Muscle layer of colon (tissue), 2 donors: ENCODE measurements around the gene TECR.
"Not testable (repeated sequence)": the region's sequence is repeated elsewhere in the genome, so short reads cannot be mapped to it uniquely, and the experiment has no call there.

Source experiments
- H3K27ac ChIP-seq: one replicate; pipeline ENCODE4 v1.7.0; 2013; ENCODE audit warnings: low read depth, mild to moderate bottlenecking, low read length, moderate library complexity
- H3K27me3 ChIP-seq, 2 donors: one replicate each; pipeline ENCODE4 v1.7.0; 2013; ENCODE audit warnings: low read length in 2 of 2, mild to moderate bottlenecking in 2 of 2; ENCODE audit not compliant: insufficient read depth in 2 of 2, control insufficient read depth in 1 of 2
- H3K36me3 ChIP-seq: one replicate; pipeline ENCODE4 v1.7.0; 2013; ENCODE audit warnings: mild to moderate bottlenecking, low read length; ENCODE audit not compliant: insufficient read depth
- H3K4me1 ChIP-seq: one replicate; pipeline ENCODE4 v1.7.0; 2013; ENCODE audit warnings: mild to moderate bottlenecking, low read length; ENCODE audit not compliant: insufficient read depth
- H3K4me3 ChIP-seq, 2 donors: one replicate each; pipeline ENCODE4 v1.7.0; 2013; ENCODE audit warnings: low read length in 2 of 2, low read depth in 1 of 2, mild to moderate bottlenecking in 1 of 2, moderate library complexity in 1 of 2
- H3K9ac ChIP-seq: one replicate; pipeline ENCODE4 v1.7.0; 2013; ENCODE audit warnings: low read length
- H3K9me3 ChIP-seq: one replicate; pipeline ENCODE4 v1.7.0; 2013; ENCODE audit warnings: mild to moderate bottlenecking, low read length
- donor health status: abdominal sarcoma.
- donor health status: Adenocarcinoma of cecum.

Gene TECR

GRCh38 chr19:14582894-14583340 is 53.5 kb downstream of the TECR start, which contains the start of gene CLEC17A:
CLEC17A (plus strand) TSS chr19:14583084; CDS start chr19:14583161, 77 bp downstream.
- Histone ChIP-seq H3K9ac (no peak within 1 kb of the TSS), H3K27me3 (no peaks in the 10 kb centered on the region), H3K27ac (no peak within 1 kb of the TSS), H3K4me1 (no peaks in the 10 kb centered on the region), H3K36me3 (no peaks in the 10 kb centered on the region), H3K4me3 (no peak within 1 kb of the TSS), H3K9me3 (no peaks in the 10 kb centered on the region)

- not testable (repeated sequence) for H3K4me1 ChIP-seq, H3K27me3 ChIP-seq, H3K9me3 ChIP-seq, H3K4me3 ChIP-seq, H3K36me3 ChIP-seq, H3K27ac ChIP-seq, H3K9ac ChIP-seq
Measured at GRCh38 chr19:14584372-14584771, 55.0 kb downstream of the TECR start.

GRCh38 chr19:14585187-14585586 is 55.8 kb downstream of the TECR start:
- H3K27me3 ChIP-seq, H3K9me3 ChIP-seq, H3K9ac ChIP-seq, H3K36me3 ChIP-seq, H3K27ac ChIP-seq, H3K4me1 ChIP-seq, H3K4me3 ChIP-seq: not testable (repeated sequence)

GRCh38 chr19:14589433-14589832 is 60.0 kb downstream of the TECR start:
- not testable (repeated sequence) for H3K27me3 ChIP-seq, H3K9me3 ChIP-seq, H3K27ac ChIP-seq

GRCh38 chr19:14595558-14595957 is 66.2 kb downstream of the TECR start:
- H3K27ac ChIP-seq, result no peak overlapping the region
- no peaks in the 10 kb centered on the region for H3K9me3 ChIP-seq
- no peak overlapping the region for H3K9ac ChIP-seq
- H3K4me1 ChIP-seq, result no peaks in the 10 kb centered on the region
- no peak overlapping the region for H3K4me3 ChIP-seq
- H3K27me3 ChIP-seq, result no peaks in the 10 kb centered on the region
- no peaks in the 10 kb centered on the region for H3K36me3 ChIP-seq

More at GRCh38 chr19:14589433-14589832, 60.0 kb downstream of the TECR start:
- not testable (repeated sequence) for H3K4me1 ChIP-seq, H3K9ac ChIP-seq, H3K36me3 ChIP-seq, H3K4me3 ChIP-seq

GRCh38 chr19:14599548-14600147 is 70.3 kb downstream of the TECR start:
- Histone ChIP-seq H3K4me3 (no peak overlapping the region), H3K36me3 (no peaks in the 10 kb centered on the region), H3K27me3 (no peaks in the 10 kb centered on the region), H3K27ac (no peak overlapping the region), H3K4me1 (no peaks in the 10 kb centered on the region), H3K9ac (no peak overlapping the region), H3K9me3 (no peaks in the 10 kb centered on the region)

- no peak overlapping the region for H3K27ac ChIP-seq
- no peak overlapping the region for H3K9ac ChIP-seq
- H3K27me3 ChIP-seq, result no peaks in the 10 kb centered on the region
- no peak overlapping the region for H3K4me3 ChIP-seq
- no peaks in the 10 kb centered on the region for H3K9me3 ChIP-seq
- no peaks in the 10 kb centered on the region for H3K4me1 ChIP-seq
- H3K36me3 ChIP-seq, result no peaks in the 10 kb centered on the region
Measured at GRCh38 chr19:14603990-14604387, 74.6 kb downstream of the TECR start.

- Histone ChIP-seq H3K27ac (no peak overlapping the region), H3K36me3 (no peaks in the 10 kb centered on the region), H3K9ac (no peak overlapping the region), H3K4me3 (no peak overlapping the region), H3K4me1 (no peaks in the 10 kb centered on the region), H3K9me3 (no peaks in the 10 kb centered on the region), H3K27me3 (no peaks in the 10 kb centered on the region)
Measured at GRCh38 chr19:14606627-14607026, 77.2 kb downstream of the TECR start.

- Histone ChIP-seq H3K9me3 (no peaks in the 10 kb centered on the region), H3K27ac (no peak overlapping the region), H3K4me1 (no peaks in the 10 kb centered on the region), H3K4me3 (no peak overlapping the region), H3K36me3 (no peaks in the 10 kb centered on the region), H3K9ac (no peak overlapping the region), H3K27me3 (no peaks in the 10 kb centered on the region)
Measured at GRCh38 chr19:14611051-14611450, 81.7 kb downstream of the TECR start.

GRCh38 chr19:14612242-14612641 is 82.8 kb downstream of the TECR start:
- not testable (repeated sequence) for H3K27ac ChIP-seq, H3K27me3 ChIP-seq, H3K4me1 ChIP-seq, H3K9me3 ChIP-seq, H3K9ac ChIP-seq, H3K4me3 ChIP-seq, H3K36me3 ChIP-seq

- H3K27ac ChIP-seq, result no peak overlapping the region
- no peaks in the 10 kb centered on the region for H3K9me3 ChIP-seq
- H3K27me3 ChIP-seq, result no peaks in the 10 kb centered on the region
Measured at GRCh38 chr19:14612657-14613056, 83.3 kb downstream of the TECR start.

GRCh38 chr19:14613399-14614098 is 84.2 kb downstream of the TECR start:
- not testable (repeated sequence) for H3K4me1 ChIP-seq, H3K9ac ChIP-seq, H3K27ac ChIP-seq, H3K27me3 ChIP-seq, H3K36me3 ChIP-seq, H3K4me3 ChIP-seq, H3K9me3 ChIP-seq

More at GRCh38 chr19:14612657-14613056, 83.3 kb downstream of the TECR start:
- H3K4me1 ChIP-seq, result no peaks in the 10 kb centered on the region
- no peak overlapping the region for H3K9ac ChIP-seq
- no peaks in the 10 kb centered on the region for H3K36me3 ChIP-seq
- H3K4me3 ChIP-seq, result no peak overlapping the region
